Vagina (tissue), 2 donors: ENCODE measurements around the gene BAZ1B. TPM values are rescaled to one million over a fixed set of nuclear protein-coding genes. Genes with fewer than 3 reads are reported as not detected.

ENCODE experiments used
- DNase-seq, 2 donors: peaks; one replicate each; pipeline ENCODE4 v3.0.0-alpha.2; 2017; ENCODE audit errors: extremely low spot score in 2 of 2
- H3K27ac ChIP-seq: fragments of 200-600 bp; sonication (generic); one replicate; pipeline ENCODE4 v1.5.1; 2019
- H3K27me3 ChIP-seq: fragments of 200-600 bp; sonication (generic); one replicate; pipeline ENCODE4 v1.5.1; 2019
- H3K36me3 ChIP-seq, 2 donors: fragments of 200-600 bp; sonication (generic); one replicate each; pipeline ENCODE4 v1.5.1; 2017 to 2019
- H3K4me1 ChIP-seq: fragments of 200-600 bp; sonication (generic); one replicate; pipeline ENCODE4 v1.5.1; 2019
- H3K4me3 ChIP-seq, 2 donors: fragments of 200-600 bp; sonication (generic); 1 replicate in 1 of 2; 2 replicates in 1 of 2; pipeline ENCODE4 v1.5.1; 2016 to 2019
- H3K9me3 ChIP-seq: fragments of 200-600 bp; sonication (generic); one replicate; pipeline ENCODE4 v1.5.1; 2019
- POLR2A ChIP-seq, 2 donors: fragments of 450-650 bp; IDR thresholded peaks; one replicate each; pipeline ENCODE4 v1.6.1; 2017; ENCODE audit warnings: antibody characterized with exemption in 2 of 2, mild to moderate bottlenecking in 2 of 2, moderate library complexity in 2 of 2
- POLR2AphosphoS5 ChIP-seq, 2 donors: sonication (generic); formaldehyde crosslinking; IDR thresholded peaks; one replicate each; pipeline ENCODE4 v1.9.0; 2017; ENCODE audit warnings: antibody characterized with exemption in 2 of 2, mild to moderate bottlenecking in 2 of 2, low read depth in 1 of 2; ENCODE audit not compliant: insufficient read depth in 1 of 2
- intact Hi-C: fragments of 100-400 bp; cut with DNase I; formaldehyde crosslinking; loops from one replicate; pipeline ENCODE4 v1.15.1; 2023
- total RNA-seq: library from RNA; depleted of rRNA; stranded (reverse); fragments of >200 nt; gene quantifications from one replicate; pipeline ENCODE4 v1.2.3, GENCODE V29; 2016
- TF ChIP-seq, protein P1 (sequence below), 3 experiments: fragments of 450-650 bp in 2 of 3; fragments of 200-600 bp in 1 of 3; sonication (generic) in 1 of 3; IDR thresholded peaks; one replicate each; pipeline ENCODE4 v1.5.1; 2017 to 2019; ENCODE audit warnings: antibody characterized with exemption in 3 of 3, mild to moderate bottlenecking in 2 of 3, moderate library complexity in 2 of 3

BAZ1B gene
- total RNA-seq, 1 donor from 2014 or later, result 45.4 TPM

GRCh38 chr7:73463260-73463659 is 58.8 kb downstream of the BAZ1B start:
- no peak overlapping the region for H3K4me3 ChIP-seq
- H3K9me3 ChIP-seq, result no peaks in the 10 kb centered on the region
- H3K36me3 ChIP-seq, result peaks cover 0 to 87% of the 10 kb centered on the region in 2 donors
- H3K27me3 ChIP-seq, result no peaks in the 10 kb centered on the region
- TF ChIP-seq POLR2A (IDR thresholded peaks at IDR 0.05) (no peak), POLR2AphosphoS5 (IDR thresholded peaks at IDR 0.05; ENCODE audit: insufficient read depth in 1 of 2, low read depth in 1 of 2) (no peak)
- TF ChIP-seq, protein P1, sequence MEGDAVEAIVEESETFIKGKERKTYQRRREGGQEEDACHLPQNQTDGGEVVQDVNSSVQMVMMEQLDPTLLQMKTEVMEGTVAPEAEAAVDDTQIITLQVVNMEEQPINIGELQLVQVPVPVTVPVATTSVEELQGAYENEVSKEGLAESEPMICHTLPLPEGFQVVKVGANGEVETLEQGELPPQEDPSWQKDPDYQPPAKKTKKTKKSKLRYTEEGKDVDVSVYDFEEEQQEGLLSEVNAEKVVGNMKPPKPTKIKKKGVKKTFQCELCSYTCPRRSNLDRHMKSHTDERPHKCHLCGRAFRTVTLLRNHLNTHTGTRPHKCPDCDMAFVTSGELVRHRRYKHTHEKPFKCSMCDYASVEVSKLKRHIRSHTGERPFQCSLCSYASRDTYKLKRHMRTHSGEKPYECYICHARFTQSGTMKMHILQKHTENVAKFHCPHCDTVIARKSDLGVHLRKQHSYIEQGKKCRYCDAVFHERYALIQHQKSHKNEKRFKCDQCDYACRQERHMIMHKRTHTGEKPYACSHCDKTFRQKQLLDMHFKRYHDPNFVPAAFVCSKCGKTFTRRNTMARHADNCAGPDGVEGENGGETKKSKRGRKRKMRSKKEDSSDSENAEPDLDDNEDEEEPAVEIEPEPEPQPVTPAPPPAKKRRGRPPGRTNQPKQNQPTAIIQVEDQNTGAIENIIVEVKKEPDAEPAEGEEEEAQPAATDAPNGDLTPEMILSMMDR (IDR thresholded peaks at IDR 0.05), result no peak
- no peak for DNase-seq
- intact Hi-C loops, result no loop called here
- H3K4me1 ChIP-seq, result no peaks in the 10 kb centered on the region
- no peak overlapping the region for H3K27ac ChIP-seq

DNA sequence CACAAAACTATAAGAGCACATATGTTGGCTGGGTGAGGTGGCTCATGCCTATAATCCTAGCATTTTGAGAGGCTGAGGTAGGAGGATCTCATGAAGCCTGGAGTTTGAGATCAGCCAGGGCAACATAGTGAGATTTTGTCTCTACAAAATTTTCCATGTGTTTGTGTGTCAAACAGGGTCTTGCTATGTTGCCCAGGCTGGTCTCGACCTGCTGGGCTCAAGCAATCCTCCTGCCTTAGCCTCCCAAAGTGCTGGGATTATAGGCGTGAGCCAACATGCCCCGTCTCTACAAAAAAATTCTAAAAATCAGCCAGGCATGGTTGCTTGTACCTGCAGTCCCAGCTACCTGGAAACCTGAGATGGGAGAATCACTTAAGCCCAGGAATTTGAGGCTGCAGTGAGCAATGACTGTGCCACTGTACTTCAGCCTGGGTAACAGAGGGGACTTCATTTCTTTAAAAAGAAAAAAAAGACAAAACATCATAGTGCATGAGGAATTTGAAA is 60.3 kb downstream of the BAZ1B start:
- peaks cover 0 to 87% of the 10 kb centered on the region in 2 donors for H3K36me3 ChIP-seq
- intact Hi-C loops, result no loop called here
- TF ChIP-seq POLR2A (IDR thresholded peaks at IDR 0.05), result no peak
- TF ChIP-seq, protein P1 (IDR thresholded peaks at IDR 0.05), result no peak
- no peak for TF ChIP-seq POLR2AphosphoS5 (IDR thresholded peaks at IDR 0.05; ENCODE audit: insufficient read depth in 1 of 2, low read depth in 1 of 2)

GRCh38 chr7:73454424-73454823 is 67.7 kb downstream of the BAZ1B start:
- H3K4me1 ChIP-seq, result no peaks in the 10 kb centered on the region
- no peak for DNase-seq
- no peaks in the 10 kb centered on the region for H3K9me3 ChIP-seq
- TF ChIP-seq POLR2AphosphoS5 (IDR thresholded peaks at IDR 0.05; ENCODE audit: insufficient read depth in 1 of 2, low read depth in 1 of 2) (no peak), POLR2A (IDR thresholded peaks at IDR 0.05) (no peak)
- TF ChIP-seq, protein P1 (IDR thresholded peaks at IDR 0.05), result no peak
- intact Hi-C loops, result no loop called here
- peaks cover 0 to 62% of the 10 kb centered on the region in 2 donors for H3K36me3 ChIP-seq
- no peaks in the 10 kb centered on the region for H3K27me3 ChIP-seq
- H3K4me3 ChIP-seq, result no peak overlapping the region
- no peak overlapping the region for H3K27ac ChIP-seq

More for the DNA sequence above, 60.3 kb downstream of the BAZ1B start:
- H3K4me1 ChIP-seq, result no peaks in the 10 kb centered on the region
- H3K27ac ChIP-seq, result no peak overlapping the region
- H3K4me3 ChIP-seq, result no peak overlapping the region
- no peak for DNase-seq
- H3K27me3 ChIP-seq, result no peaks in the 10 kb centered on the region
- H3K9me3 ChIP-seq, result no peaks in the 10 kb centered on the region

- H3K27ac ChIP-seq, result no peak overlapping the region
- H3K36me3 ChIP-seq, result peaks cover 8 to 63% of the 10 kb centered on the region in 2 donors
- no peak for DNase-seq
- H3K4me1 ChIP-seq, result no peaks in the 10 kb centered on the region
- H3K27me3 ChIP-seq, result no peaks in the 10 kb centered on the region
- H3K4me3 ChIP-seq, result no peak overlapping the region
- H3K9me3 ChIP-seq, result no peaks in the 10 kb centered on the region
- TF ChIP-seq, protein P1 (IDR thresholded peaks at IDR 0.05), result no peak
- TF ChIP-seq POLR2AphosphoS5 (IDR thresholded peaks at IDR 0.05; ENCODE audit: insufficient read depth in 1 of 2, low read depth in 1 of 2) (no peak), POLR2A (IDR thresholded peaks at IDR 0.05) (no peak)
- intact Hi-C loops, result no loop called here
Observed at GRCh38 chr7:73452999-73453635, 69.0 kb downstream of the BAZ1B start.

GRCh38 chr7:73451780-73452398 is 70.2 kb downstream of the BAZ1B start:
- Histone ChIP-seq H3K4me1 (no peaks in the 10 kb centered on the region), H3K27me3 (no peaks in the 10 kb centered on the region), H3K36me3 (peaks cover 8 to 62% of the 10 kb centered on the region in 2 donors), H3K27ac (no peak overlapping the region), H3K4me3 (no peak overlapping the region), H3K9me3 (no peaks in the 10 kb centered on the region)
- no peak for TF ChIP-seq POLR2A (IDR thresholded peaks at IDR 0.05)
- TF ChIP-seq, protein P1 (IDR thresholded peaks at IDR 0.05), result peak; percentile 84 to 97 (median 96)
- no peak for TF ChIP-seq POLR2AphosphoS5 (IDR thresholded peaks at IDR 0.05; ENCODE audit: insufficient read depth in 1 of 2, low read depth in 1 of 2)
- DNase-seq, result no peak
- intact Hi-C loops, result no loop called here
